Peyer's patch (tissue), 4 donors: ENCODE results near the gene ADK. TPM values are rescaled to one million over a fixed set of nuclear protein-coding genes. Genes with fewer than 3 reads are reported as not detected.
A peak's percentile ranks its signal among the peaks of the same experiment; 100 is the strongest.
"Not testable (repeated sequence)": the region's sequence is repeated elsewhere in the genome, so short reads cannot be mapped to it uniquely, and the experiment has no call there.

Experiments
- DNase-seq, 3 donors: peaks; one replicate each; pipeline ENCODE4 v3.0.0-alpha.2; 2017 to 2019
- H3K27ac ChIP-seq, 4 donors: fragments of 200-600 bp; sonication (generic); one replicate each; pipeline ENCODE4 v1.5.1; 2016 to 2019
- H3K27me3 ChIP-seq, 2 donors: fragments of 200-600 bp; sonication (generic); one replicate each; pipeline ENCODE4 v1.5.1; 2019
- H3K36me3 ChIP-seq, 3 donors: fragments of 200-600 bp; sonication (generic); one replicate each; pipeline ENCODE4 v1.5.1; 2016 to 2019
- H3K4me1 ChIP-seq, 4 donors: fragments of 200-600 bp; sonication (generic); one replicate each; pipeline ENCODE4 v1.5.1; 2016 to 2019
- H3K4me3 ChIP-seq, 4 donors: fragments of 200-600 bp; sonication (generic); 1 replicate in 3 of 4; 2 replicates in 1 of 4; pipeline ENCODE4 v1.5.1; 2016 to 2019; ENCODE audit warnings: mild to moderate bottlenecking in 1 of 4
- H3K9me3 ChIP-seq, 4 donors: fragments of 200-600 bp; sonication (generic); one replicate each; pipeline ENCODE4 v1.5.1; 2016 to 2019; ENCODE audit warnings: mild to moderate bottlenecking in 1 of 4
- POLR2A ChIP-seq, 2 donors: fragments of 450-650 bp; IDR thresholded peaks; one replicate each; pipeline ENCODE4 v1.5.1; 2017; ENCODE audit warnings: antibody characterized with exemption in 2 of 2, mild to moderate bottlenecking in 2 of 2, moderate library complexity in 2 of 2
- total RNA-seq, 4 donors: library from RNA; depleted of rRNA; stranded (reverse); fragments of >200 nt; gene quantifications; one replicate each; pipeline ENCODE4 v1.1.0, GENCODE V29; 2016
- TF ChIP-seq, protein P1 (sequence below), 6 experiments: fragments of 450-650 bp in 4 of 6; fragments of 200-600 bp in 2 of 6; sonication (generic) in 1 of 6; IDR thresholded peaks; one replicate each; pipeline ENCODE4 v1.5.1; 2017 to 2019; ENCODE audit warnings: antibody characterized with exemption in 6 of 6, mild to moderate bottlenecking in 3 of 6, moderate library complexity in 1 of 6

Gene ADK
- total RNA-seq, 4 donors from 2014 or later: 7.4 to 50.3 (median 14.3) TPM

GRCh38 chr10:74187237-74187636 lies 36.2 kb downstream of the ADK start:
- Histone ChIP-seq H3K9me3 (no peaks in the 10 kb centered on the region), H3K27ac (no peak overlapping the region), H3K4me3 (no peak overlapping the region), H3K4me1 (peaks cover 0 to 12% (median 5%) of the 10 kb centered on the region in 4 donors), H3K27me3 (no peaks in the 10 kb centered on the region), H3K36me3 (no peaks in the 10 kb centered on the region)
- DNase-seq: no peak
- TF ChIP-seq, protein P1, sequence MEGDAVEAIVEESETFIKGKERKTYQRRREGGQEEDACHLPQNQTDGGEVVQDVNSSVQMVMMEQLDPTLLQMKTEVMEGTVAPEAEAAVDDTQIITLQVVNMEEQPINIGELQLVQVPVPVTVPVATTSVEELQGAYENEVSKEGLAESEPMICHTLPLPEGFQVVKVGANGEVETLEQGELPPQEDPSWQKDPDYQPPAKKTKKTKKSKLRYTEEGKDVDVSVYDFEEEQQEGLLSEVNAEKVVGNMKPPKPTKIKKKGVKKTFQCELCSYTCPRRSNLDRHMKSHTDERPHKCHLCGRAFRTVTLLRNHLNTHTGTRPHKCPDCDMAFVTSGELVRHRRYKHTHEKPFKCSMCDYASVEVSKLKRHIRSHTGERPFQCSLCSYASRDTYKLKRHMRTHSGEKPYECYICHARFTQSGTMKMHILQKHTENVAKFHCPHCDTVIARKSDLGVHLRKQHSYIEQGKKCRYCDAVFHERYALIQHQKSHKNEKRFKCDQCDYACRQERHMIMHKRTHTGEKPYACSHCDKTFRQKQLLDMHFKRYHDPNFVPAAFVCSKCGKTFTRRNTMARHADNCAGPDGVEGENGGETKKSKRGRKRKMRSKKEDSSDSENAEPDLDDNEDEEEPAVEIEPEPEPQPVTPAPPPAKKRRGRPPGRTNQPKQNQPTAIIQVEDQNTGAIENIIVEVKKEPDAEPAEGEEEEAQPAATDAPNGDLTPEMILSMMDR (IDR thresholded peaks at IDR 0.05): no peak
- no peak for TF ChIP-seq POLR2A (IDR thresholded peaks at IDR 0.05)

GRCh38 chr10:74188617-74189016 lies 37.6 kb downstream of the ADK start:
- not testable (repeated sequence) for H3K4me3 ChIP-seq, H3K36me3 ChIP-seq, H3K9me3 ChIP-seq, DNase-seq, H3K27ac ChIP-seq, H3K27me3 ChIP-seq
- peaks cover 0 to 12% (median 5%) of the 10 kb centered on the region in 4 donors for H3K4me1 ChIP-seq

GRCh38 chr10:74189999-74190421 lies 39.0 kb downstream of the ADK start:
- H3K4me3 ChIP-seq: peak overlapping the region in 1 of 4 donors; percentile 8
- H3K9me3 ChIP-seq: no peaks in the 10 kb centered on the region
- H3K27me3 ChIP-seq: no peaks in the 10 kb centered on the region
- H3K4me1 ChIP-seq: peaks cover 0 to 12% (median 5%) of the 10 kb centered on the region in 4 donors
- no peaks in the 10 kb centered on the region for H3K36me3 ChIP-seq
- peak in 1 of 3 donors; percentile 33 for DNase-seq
- peak overlapping the region; percentile 35 to 62 (median 54) for H3K27ac ChIP-seq
- TF ChIP-seq, protein P1 (IDR thresholded peaks at IDR 0.05): no peak
- TF ChIP-seq POLR2A (IDR thresholded peaks at IDR 0.05): no peak

DNA sequence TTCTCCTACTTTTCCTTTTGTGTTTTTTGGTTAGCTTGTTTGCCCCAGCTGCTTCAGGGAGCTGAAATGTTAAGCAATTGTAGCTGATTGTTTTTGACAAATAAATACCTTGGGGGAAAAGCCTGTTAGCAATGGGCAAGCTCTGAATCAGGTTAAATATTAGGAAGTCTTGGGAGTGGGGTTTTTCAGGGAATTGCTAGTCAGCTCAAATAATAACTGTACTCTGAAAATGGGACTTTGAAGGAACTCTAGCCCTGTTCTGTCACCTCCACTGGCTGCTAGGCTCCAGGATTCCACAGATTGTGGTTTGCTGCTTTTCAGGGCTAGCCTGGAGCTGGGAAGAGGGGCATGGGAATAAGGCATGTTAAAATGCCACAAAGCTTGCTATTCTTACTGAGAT lies 39.5 kb downstream of the ADK start:
- TF ChIP-seq POLR2A (IDR thresholded peaks at IDR 0.05): no peak
- TF ChIP-seq, protein P1 (IDR thresholded peaks at IDR 0.05): no peak
- H3K27ac ChIP-seq: peak overlapping the region; percentile 35 to 62 (median 54)
- H3K9me3 ChIP-seq: no peaks in the 10 kb centered on the region
- H3K4me3 ChIP-seq: peak overlapping the region in 1 of 4 donors; percentile 8
- H3K36me3 ChIP-seq: no peaks in the 10 kb centered on the region
- no peak for DNase-seq
- peaks cover 0 to 12% (median 5%) of the 10 kb centered on the region in 4 donors for H3K4me1 ChIP-seq
- H3K27me3 ChIP-seq: no peaks in the 10 kb centered on the region

GRCh38 chr10:74194545-74194944 lies 43.5 kb downstream of the ADK start:
- TF ChIP-seq POLR2A (IDR thresholded peaks at IDR 0.05): no peak
- TF ChIP-seq, protein P1 (IDR thresholded peaks at IDR 0.05): no peak
- no peaks in the 10 kb centered on the region for H3K36me3 ChIP-seq
- no peaks in the 10 kb centered on the region for H3K27me3 ChIP-seq
- peaks cover 0 to 12% (median 5%) of the 10 kb centered on the region in 4 donors for H3K4me1 ChIP-seq
- no peaks in the 10 kb centered on the region for H3K9me3 ChIP-seq
- no peak overlapping the region for H3K4me3 ChIP-seq
- no peak for DNase-seq
- H3K27ac ChIP-seq: no peak overlapping the region

GRCh38 chr10:74194999-74195398 lies 44.0 kb downstream of the ADK start:
- no peak overlapping the region for H3K27ac ChIP-seq
- no peaks in the 10 kb centered on the region for H3K9me3 ChIP-seq
- H3K4me3 ChIP-seq: no peak overlapping the region
- H3K27me3 ChIP-seq: no peaks in the 10 kb centered on the region
- TF ChIP-seq, protein P1 (IDR thresholded peaks at IDR 0.05): no peak
- no peak for TF ChIP-seq POLR2A (IDR thresholded peaks at IDR 0.05)
- DNase-seq: no peak
- no peaks in the 10 kb centered on the region for H3K36me3 ChIP-seq
- peaks cover 0 to 10% (median 5%) of the 10 kb centered on the region in 4 donors for H3K4me1 ChIP-seq
